Ishikawa (cell line): ENCODE results near the gene GPX3.

ENCODE experiments used
- CREB1 ChIP-seq: IDR thresholded peaks from 2 replicates; pipeline ENCODE4 v1.6.1; 2012; ENCODE audit warnings: low read depth
- EGR1 ChIP-seq: IDR thresholded peaks from 2 replicates; pipeline ENCODE4 v1.6.1; 2012
- EP300 ChIP-seq: IDR thresholded peaks from 2 replicates; pipeline ENCODE4 v1.6.1; 2012; ENCODE audit warnings: borderline replicate concordance
- FOXM1 ChIP-seq: IDR thresholded peaks from 2 replicates; pipeline ENCODE4 v1.6.1; 2012; ENCODE audit warnings: low read depth, borderline replicate concordance
- RAD21 ChIP-seq: IDR thresholded peaks from 2 replicates; pipeline ENCODE4 v1.6.1; 2012; ENCODE audit warnings: low read depth
- TAF1 ChIP-seq: IDR thresholded peaks from 2 replicates; pipeline ENCODE4 v1.6.1; 2012; ENCODE audit warnings: low read depth, mild to moderate bottlenecking
- TEAD4 ChIP-seq: IDR thresholded peaks from 2 replicates; pipeline ENCODE4 v1.6.1; 2012
- YY1 ChIP-seq: IDR thresholded peaks from 2 replicates; pipeline ENCODE4 v1.6.1; 2012; ENCODE audit warnings: low read depth
- ZBTB7A ChIP-seq: IDR thresholded peaks from 2 replicates; pipeline ENCODE4 v1.6.1; 2012; ENCODE audit warnings: low read depth
- TF ChIP-seq, protein P1 (sequence below): IDR thresholded peaks from 2 replicates; pipeline ENCODE4 v1.6.1; 2012; ENCODE audit warnings: low read depth, mild to moderate bottlenecking
- TF ChIP-seq, protein P2 (sequence below): IDR thresholded peaks from 2 replicates; pipeline ENCODE4 v1.6.1; 2012

DNA sequence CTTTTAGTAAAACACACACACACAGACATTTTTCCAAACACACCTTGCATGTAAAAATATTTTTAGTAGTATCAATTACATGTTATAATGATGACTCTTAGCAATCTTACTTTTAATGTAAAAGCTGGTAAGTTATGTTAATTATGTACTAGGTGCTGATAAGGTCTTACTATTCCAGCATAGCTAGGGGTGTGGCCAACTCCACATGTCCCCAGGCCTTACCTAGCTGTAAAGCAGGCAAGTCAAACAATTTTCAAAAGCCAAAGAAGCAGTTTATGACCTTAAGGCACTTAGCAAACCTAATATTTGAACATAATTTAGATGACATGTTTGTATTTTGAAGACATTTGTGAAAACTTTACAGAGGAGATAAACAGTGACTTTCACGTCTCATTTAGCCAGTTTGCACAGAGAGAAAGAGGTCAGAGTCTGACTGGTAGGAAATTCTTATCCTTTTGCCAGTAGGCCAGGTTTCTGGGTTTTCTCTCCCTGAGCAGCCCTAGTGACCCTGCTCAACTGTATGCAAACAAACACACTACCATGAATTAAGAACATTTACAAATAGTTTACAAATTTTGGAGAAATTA, 26.5 kb upstream of the GPX3 start:
- TF ChIP-seq, protein P1, sequence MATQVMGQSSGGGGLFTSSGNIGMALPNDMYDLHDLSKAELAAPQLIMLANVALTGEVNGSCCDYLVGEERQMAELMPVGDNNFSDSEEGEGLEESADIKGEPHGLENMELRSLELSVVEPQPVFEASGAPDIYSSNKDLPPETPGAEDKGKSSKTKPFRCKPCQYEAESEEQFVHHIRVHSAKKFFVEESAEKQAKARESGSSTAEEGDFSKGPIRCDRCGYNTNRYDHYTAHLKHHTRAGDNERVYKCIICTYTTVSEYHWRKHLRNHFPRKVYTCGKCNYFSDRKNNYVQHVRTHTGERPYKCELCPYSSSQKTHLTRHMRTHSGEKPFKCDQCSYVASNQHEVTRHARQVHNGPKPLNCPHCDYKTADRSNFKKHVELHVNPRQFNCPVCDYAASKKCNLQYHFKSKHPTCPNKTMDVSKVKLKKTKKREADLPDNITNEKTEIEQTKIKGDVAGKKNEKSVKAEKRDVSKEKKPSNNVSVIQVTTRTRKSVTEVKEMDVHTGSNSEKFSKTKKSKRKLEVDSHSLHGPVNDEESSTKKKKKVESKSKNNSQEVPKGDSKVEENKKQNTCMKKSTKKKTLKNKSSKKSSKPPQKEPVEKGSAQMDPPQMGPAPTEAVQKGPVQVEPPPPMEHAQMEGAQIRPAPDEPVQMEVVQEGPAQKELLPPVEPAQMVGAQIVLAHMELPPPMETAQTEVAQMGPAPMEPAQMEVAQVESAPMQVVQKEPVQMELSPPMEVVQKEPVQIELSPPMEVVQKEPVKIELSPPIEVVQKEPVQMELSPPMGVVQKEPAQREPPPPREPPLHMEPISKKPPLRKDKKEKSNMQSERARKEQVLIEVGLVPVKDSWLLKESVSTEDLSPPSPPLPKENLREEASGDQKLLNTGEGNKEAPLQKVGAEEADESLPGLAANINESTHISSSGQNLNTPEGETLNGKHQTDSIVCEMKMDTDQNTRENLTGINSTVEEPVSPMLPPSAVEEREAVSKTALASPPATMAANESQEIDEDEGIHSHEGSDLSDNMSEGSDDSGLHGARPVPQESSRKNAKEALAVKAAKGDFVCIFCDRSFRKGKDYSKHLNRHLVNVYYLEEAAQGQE = no peak
- no peak for TF ChIP-seq TAF1
- no peak for TF ChIP-seq RAD21
- TF ChIP-seq YY1 = no peak
- no peak for TF ChIP-seq FOXM1
- TF ChIP-seq EGR1 = no peak
- TF ChIP-seq, protein P2, sequence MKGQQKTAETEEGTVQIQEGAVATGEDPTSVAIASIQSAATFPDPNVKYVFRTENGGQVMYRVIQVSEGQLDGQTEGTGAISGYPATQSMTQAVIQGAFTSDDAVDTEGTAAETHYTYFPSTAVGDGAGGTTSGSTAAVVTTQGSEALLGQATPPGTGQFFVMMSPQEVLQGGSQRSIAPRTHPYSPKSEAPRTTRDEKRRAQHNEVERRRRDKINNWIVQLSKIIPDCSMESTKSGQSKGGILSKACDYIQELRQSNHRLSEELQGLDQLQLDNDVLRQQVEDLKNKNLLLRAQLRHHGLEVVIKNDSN = no peak
- no peak for TF ChIP-seq EP300
- no peak for TF ChIP-seq CREB1
- TF ChIP-seq ZBTB7A = no peak
- no peak for TF ChIP-seq TEAD4
